Adrenal gland (tissue), 12 donors: ENCODE results near the gene DACT3. TPM values are rescaled to one million over a fixed set of nuclear protein-coding genes. Genes with fewer than 3 reads are reported as not detected.

Source experiments
- DNase-seq, 7 donors: peaks; one replicate each; pipeline ENCODE4 v3.0.0-alpha.2; 2019 to 2020
- H3K27ac ChIP-seq, 5 donors: fragments of 200-600 bp; sonication (generic) in 4 of 5; 1 replicate in 3 of 5; 2 replicates in 2 of 5; pipeline versions ENCODE4 v1.5.1 to v1.8.0; 2016 to 2020; ENCODE audit warnings: mild to moderate bottlenecking in 1 of 5
- H3K27me3 ChIP-seq: fragments of 200-600 bp; 2 replicates; pipeline ENCODE4 v1.8.0; 2021
- H3K36me3 ChIP-seq, 2 donors: fragments of 200-600 bp; replicated peaks in 1 of 2; 1 replicate in 1 of 2; 2 replicates in 1 of 2; pipeline versions ENCODE4 v1.5.1 to v1.8.0; 2018 to 2022
- H3K4me1 ChIP-seq, 2 donors: fragments of 200-600 bp; replicated peaks in 1 of 2; 1 replicate in 1 of 2; 2 replicates in 1 of 2; pipeline versions ENCODE4 v1.5.1 to v1.8.0; 2018 to 2021
- H3K4me3 ChIP-seq, 4 donors: fragments of 200-600 bp; sonication (generic) in 3 of 4; one replicate each; pipeline ENCODE4 v1.5.1; 2016 to 2018
- H3K9me3 ChIP-seq, 3 donors: fragments of 200-600 bp; sonication (generic) in 1 of 3; replicated peaks in 1 of 3; 1 replicate in 2 of 3; 2 replicates in 1 of 3; pipeline versions ENCODE4 v1.5.1 to v1.8.0; 2016 to 2021
- POLR2A ChIP-seq, 2 donors: fragments of 450-650 bp; IDR thresholded peaks; one replicate each; pipeline ENCODE4 v1.6.1; 2017; ENCODE audit warnings: antibody characterized with exemption in 2 of 2, mild to moderate bottlenecking in 2 of 2, moderate library complexity in 1 of 2
- WGBS, 4 donors: extraction: QIAGEN DNeasy Blood & Tissue Kit in 2 of 4; methylation state at CpG; one replicate each; pipeline versions ENCODE4 v1.1.5 to v1.1.7; 2013 to 2017; 5-methylcytosine and 5-hydroxymethylcytosine counted together
- intact Hi-C, 2 donors: fragments of 100-400 bp; cut with DNase I; formaldehyde crosslinking; loops; one replicate each; pipeline versions ENCODE4 v1.14.1 to v1.15.0; 2022 to 2023
- polyA plus RNA-seq, 3 donors: library from polyadenylated mRNA; stranded (reverse); fragments of 200-250 nt in 2 of 3; fragments of 350-450 nt in 1 of 3; fragmentation: Illumina TruSeq in 1 of 3; extraction: RNeasy Lipid Tissue Mini Kit (QIAGEN cat#74804) in 1 of 3; gene quantifications; one replicate each; pipeline ENCODE4 v1.2.3, GENCODE V29; 2013 to 2014
- total RNA-seq, 9 donors: library from RNA; depleted of rRNA in 4 of 9; stranded (reverse); fragments of >200 nt in 4 of 9; fragments of 120-200 nt in 1 of 9; fragmentation: NEBNext Ultra II Directional in 1 of 9; extraction: Animal tissue kit (Norgen Biotek cat#: 25700) in 1 of 9; gene quantifications; one replicate each; pipeline versions ENCODE4 v1.1.0 to v1.2.4, GENCODE V29; 2013 to 2023
- TF ChIP-seq, protein P1 (sequence below), 6 experiments: fragments of 450-650 bp in 4 of 6; fragments of 200-600 bp in 2 of 6; sonication (generic) in 1 of 6; IDR thresholded peaks; 1 replicate in 5 of 6; 2 replicates in 1 of 6; pipeline versions ENCODE4 v1.5.1 to v1.8.0; 2016 to 2021; ENCODE audit warnings: antibody characterized with exemption in 6 of 6, mild to moderate bottlenecking in 2 of 6, moderate library complexity in 1 of 6
- donor health status: healthy with polysubstance abuse.
- donor health status: Bipolar disorder and iron deficiency.
- donor health status: DM: yes; HTN: yes; CAD: no.
- donor health status: DM: no; HTN: no; CAD: no.
- donor health status: DM: no; HTN: no; CAD: no.
- donor health status: DM: yes; HTN: yes; CAD: no.

The DACT3 gene
- total and polyA plus RNA-seq, 12 donors, result 1.7 to 9.8 (median 3.7) TPM

DNA sequence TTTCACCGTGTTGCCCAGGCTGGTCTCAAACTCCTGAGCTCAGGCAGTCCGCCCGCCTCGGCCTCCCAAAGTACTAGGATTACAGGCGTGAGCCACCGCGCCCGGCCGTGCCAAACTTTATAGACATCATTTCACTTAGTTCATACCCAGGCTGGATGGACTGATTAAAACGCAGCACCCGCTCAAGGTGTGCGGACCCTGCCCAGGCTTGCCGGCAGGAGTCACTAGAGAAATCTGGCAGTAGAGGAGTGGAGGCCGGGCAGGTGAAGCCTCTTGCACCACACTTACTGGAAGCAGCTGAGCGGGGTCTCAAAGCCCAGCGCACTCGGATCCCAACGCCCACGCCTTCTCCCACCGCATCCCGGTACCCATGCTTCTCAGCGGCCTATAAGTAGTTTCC lies 47.5 kb downstream of the DACT3 start:
- no peak for DNase-seq
- peaks cover 0 to 11% of the 10 kb centered on the region in 2 donors for H3K4me1 ChIP-seq
- H3K9me3 ChIP-seq, result no peaks in the 10 kb centered on the region
- peaks cover 0 to 17% of the 10 kb centered on the region in 2 donors for H3K36me3 ChIP-seq
- intact Hi-C loops, result loop anchor here (5.0 kb wide), 1 partner anchor 49 kb away; the partner anchor contains the start of gene DACT3 (in 2 of the 2)
- no peak overlapping the region for H3K4me3 ChIP-seq
- 85 to 91% (median 87%) methylated on average over 22 of the region's 22 CpGs for WGBS, 4 donors
- no peak for TF ChIP-seq POLR2A (IDR thresholded peaks at IDR 0.05)
- TF ChIP-seq, protein P1, sequence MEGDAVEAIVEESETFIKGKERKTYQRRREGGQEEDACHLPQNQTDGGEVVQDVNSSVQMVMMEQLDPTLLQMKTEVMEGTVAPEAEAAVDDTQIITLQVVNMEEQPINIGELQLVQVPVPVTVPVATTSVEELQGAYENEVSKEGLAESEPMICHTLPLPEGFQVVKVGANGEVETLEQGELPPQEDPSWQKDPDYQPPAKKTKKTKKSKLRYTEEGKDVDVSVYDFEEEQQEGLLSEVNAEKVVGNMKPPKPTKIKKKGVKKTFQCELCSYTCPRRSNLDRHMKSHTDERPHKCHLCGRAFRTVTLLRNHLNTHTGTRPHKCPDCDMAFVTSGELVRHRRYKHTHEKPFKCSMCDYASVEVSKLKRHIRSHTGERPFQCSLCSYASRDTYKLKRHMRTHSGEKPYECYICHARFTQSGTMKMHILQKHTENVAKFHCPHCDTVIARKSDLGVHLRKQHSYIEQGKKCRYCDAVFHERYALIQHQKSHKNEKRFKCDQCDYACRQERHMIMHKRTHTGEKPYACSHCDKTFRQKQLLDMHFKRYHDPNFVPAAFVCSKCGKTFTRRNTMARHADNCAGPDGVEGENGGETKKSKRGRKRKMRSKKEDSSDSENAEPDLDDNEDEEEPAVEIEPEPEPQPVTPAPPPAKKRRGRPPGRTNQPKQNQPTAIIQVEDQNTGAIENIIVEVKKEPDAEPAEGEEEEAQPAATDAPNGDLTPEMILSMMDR (IDR thresholded peaks at IDR 0.05), result no peak
- no peak overlapping the region for H3K27ac ChIP-seq
- H3K27me3 ChIP-seq, result no peaks in the 10 kb centered on the region

DNA sequence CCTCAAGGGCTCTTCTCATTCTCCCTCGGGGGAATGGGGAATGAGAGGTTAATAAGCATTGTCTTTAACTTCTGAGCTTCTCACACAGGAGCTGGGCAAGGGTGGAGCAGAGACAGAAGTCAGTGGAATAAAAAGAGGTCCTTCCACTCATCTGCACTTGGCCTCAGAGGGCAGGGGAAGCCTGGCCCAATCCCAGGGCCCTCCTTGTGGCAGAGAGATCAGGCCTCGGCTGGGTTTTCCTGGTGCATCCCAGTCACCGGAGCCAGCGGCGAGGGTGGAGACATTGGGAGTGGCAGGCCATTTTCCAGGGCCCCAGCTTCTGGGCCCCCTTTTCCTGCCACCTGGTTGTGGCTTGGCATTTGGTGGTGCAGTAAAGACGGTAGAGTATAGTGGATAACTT lies 49.2 kb downstream of the DACT3 start:
- DNase-seq, result no peak
- H3K9me3 ChIP-seq, result no peaks in the 10 kb centered on the region
- WGBS, 4 donors, result 67 to 76% (median 74%) methylated on average over 3 to 6 of the region's 6 CpGs
- no peak overlapping the region for H3K4me3 ChIP-seq
- intact Hi-C loops, result loop anchor here (5.0 kb wide), 1 partner anchor 51 kb away; the partner anchor contains the start of gene DACT3 (in 2 of the 2)
- H3K27me3 ChIP-seq, result no peaks in the 10 kb centered on the region
- peaks cover 0 to 34% of the 10 kb centered on the region in 2 donors for H3K36me3 ChIP-seq
- peaks cover 0 to 4% of the 10 kb centered on the region in 2 donors for H3K4me1 ChIP-seq
- no peak overlapping the region for H3K27ac ChIP-seq
- no peak for TF ChIP-seq POLR2A (IDR thresholded peaks at IDR 0.05)
- TF ChIP-seq, protein P1 (IDR thresholded peaks at IDR 0.05), result no peak

DNA sequence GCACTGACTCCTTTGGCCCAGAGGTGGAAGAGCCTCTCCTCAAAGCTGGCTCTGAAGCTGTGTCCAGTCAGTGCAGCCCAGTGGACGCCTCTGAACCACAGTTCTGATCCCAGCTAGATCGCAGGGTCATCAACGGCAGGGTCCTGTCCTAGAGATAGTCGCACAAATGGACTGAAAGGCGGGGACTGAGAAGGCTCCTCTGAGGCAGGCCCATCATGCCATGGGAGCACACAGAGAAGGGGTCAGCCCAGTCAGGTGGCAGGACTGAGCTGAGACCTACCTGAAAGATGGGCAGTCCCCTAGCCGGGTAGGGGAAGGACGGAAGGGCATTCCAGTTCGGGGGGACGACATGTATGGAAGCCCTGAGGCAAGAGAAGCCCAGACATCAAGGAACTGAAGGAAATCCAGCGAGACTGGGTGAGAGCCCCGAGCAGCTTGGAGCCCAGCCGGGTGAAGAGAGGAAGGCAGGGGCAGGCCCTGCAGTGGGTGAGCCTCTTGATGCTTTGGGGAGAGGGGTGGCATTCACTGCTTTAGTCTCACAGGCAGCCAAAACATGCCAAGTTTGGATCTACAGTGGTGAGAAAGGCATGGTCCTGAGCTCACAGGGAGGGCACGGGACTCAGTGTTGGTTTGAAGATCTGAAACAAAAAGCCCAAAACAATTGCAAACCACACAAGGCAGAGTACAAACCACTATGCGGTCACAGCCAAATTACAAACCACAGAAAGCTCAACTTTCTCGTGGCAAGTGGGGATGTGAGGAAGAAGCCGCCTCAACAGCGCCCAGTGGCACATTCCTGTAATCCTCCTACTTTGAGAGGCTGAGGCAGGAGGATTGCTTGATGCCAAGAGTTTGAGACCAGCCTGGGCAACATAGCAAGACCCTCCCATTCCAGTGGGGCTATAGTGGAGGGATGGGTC lies 49.9 kb downstream of the DACT3 start:
- peak in 3 of 7 donors; percentile 16 to 52 (median 24) for DNase-seq
- no peak overlapping the region for H3K27ac ChIP-seq
- H3K4me1 ChIP-seq, result peaks cover 0 to 7% of the 10 kb centered on the region in 2 donors

DNA sequence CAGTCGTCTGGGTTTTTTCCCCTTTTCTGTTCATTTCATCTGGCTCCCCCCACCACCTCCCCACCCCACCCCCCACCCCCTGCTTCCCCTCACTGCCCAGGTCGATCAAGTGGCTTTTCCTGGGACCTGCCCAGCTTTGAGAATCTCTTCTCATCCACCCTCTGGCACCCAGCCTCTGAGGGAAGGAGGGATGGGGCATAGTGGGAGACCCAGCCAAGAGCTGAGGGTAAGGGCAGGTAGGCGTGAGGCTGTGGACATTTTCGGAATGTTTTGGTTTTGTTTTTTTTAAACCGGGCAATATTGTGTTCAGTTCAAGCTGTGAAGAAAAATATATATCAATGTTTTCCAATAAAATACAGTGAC lies 50.6 kb downstream of the DACT3 start:
- TF ChIP-seq, protein P1 (IDR thresholded peaks at IDR 0.05), result no peak
- no peak for TF ChIP-seq POLR2A (IDR thresholded peaks at IDR 0.05)
- peaks cover 0 to 48% of the 10 kb centered on the region in 2 donors for H3K36me3 ChIP-seq
- 55 to 66% (median 59%) methylated on average over 5 of the region's 5 CpGs for WGBS, 4 donors

More for the DNA sequence above, 49.9 kb downstream of the DACT3 start:
- Histone ChIP-seq H3K36me3 (peaks cover 0 to 41% of the 10 kb centered on the region in 2 donors), H3K4me3 (no peak overlapping the region), H3K27me3 (no peaks in the 10 kb centered on the region), H3K9me3 (no peaks in the 10 kb centered on the region)
- intact Hi-C loops, result loop anchor here (5.0 kb wide), 1 partner anchor 51 kb away; the partner anchor contains the start of gene DACT3 (in 2 of the 2)
- 67 to 72% (median 71%) methylated on average over 16 to 17 of the region's 17 CpGs for WGBS, 4 donors
- TF ChIP-seq POLR2A (IDR thresholded peaks at IDR 0.05), result no peak
- TF ChIP-seq, protein P1 (IDR thresholded peaks at IDR 0.05), result no peak

More for the DNA sequence above, 50.6 kb downstream of the DACT3 start:
- no peak overlapping the region for H3K27ac ChIP-seq
- no peak overlapping the region for H3K4me3 ChIP-seq
- peaks cover 0 to 13% of the 10 kb centered on the region in 2 donors for H3K4me1 ChIP-seq
- no peaks in the 10 kb centered on the region for H3K27me3 ChIP-seq
- no peaks in the 10 kb centered on the region for H3K9me3 ChIP-seq
- intact Hi-C loops, result loop anchor here (5.0 kb wide), 1 partner anchor 52 kb away; the partner anchor contains the start of gene DACT3 (in 2 of the 2)
- DNase-seq, result peak in 3 of 7 donors; percentile 12 to 35 (median 15)
